22Rv1 (cell line): ENCODE measurements around the gene AGER.

Source experiments
- ZFX ChIP-seq: fragments of 450-650 bp; IDR thresholded peaks from 2 replicates; pipeline ENCODE4 v1.6.1; 2017; ENCODE audit warnings: antibody characterized with exemption, borderline replicate concordance
- TF ChIP-seq, protein P1 (sequence below): fragments of 450-650 bp; IDR thresholded peaks from 2 replicates; pipeline ENCODE4 v1.5.1; 2017; ENCODE audit warnings: mild to moderate bottlenecking

DNA sequence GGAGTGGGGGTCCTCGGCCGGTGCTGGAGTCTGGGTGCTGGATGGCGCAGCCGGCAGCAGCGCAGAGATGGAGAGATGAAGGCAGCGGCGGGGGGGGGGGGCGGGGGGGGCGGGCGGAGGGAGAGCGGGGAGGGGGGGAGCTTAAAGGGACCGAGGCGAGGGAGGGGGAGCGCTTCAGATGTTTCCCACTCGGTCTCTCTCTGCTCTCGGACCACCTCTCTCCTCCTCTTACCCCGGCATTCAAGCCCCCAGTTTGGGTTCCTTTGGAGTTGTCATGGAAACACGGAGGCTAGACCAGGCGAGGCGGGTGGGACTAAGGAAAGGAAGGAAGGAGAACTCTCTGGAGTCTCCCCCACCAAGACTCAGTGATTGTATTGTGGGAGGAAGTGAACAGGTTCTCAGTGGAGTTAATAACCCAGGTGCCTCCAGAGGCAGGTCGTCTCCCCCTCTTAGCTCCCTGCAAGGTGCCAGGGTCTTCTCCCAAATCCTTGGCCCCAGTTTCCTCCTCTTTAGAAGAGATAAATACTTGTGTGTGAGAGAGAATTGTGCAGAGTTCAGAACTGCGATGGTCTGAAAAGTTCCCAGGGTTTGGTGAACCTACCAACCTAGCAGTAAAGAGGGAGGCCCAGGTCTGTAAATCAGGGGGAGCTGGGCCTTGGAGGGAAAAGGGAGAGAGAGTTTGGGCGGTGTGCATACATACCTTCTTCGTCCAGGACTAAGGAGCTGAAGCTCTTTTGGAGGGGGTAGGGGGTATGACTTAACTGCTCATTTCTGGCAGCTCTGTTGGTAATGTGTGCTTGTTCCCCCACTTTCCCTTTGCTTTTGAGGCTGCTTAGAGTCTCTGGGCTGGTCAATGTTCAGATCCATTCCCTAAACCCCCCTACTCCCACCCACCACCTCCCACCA is 31.9 kb downstream of the AGER start, which contains the start of gene PRRT1:
- TF ChIP-seq, protein P1, sequence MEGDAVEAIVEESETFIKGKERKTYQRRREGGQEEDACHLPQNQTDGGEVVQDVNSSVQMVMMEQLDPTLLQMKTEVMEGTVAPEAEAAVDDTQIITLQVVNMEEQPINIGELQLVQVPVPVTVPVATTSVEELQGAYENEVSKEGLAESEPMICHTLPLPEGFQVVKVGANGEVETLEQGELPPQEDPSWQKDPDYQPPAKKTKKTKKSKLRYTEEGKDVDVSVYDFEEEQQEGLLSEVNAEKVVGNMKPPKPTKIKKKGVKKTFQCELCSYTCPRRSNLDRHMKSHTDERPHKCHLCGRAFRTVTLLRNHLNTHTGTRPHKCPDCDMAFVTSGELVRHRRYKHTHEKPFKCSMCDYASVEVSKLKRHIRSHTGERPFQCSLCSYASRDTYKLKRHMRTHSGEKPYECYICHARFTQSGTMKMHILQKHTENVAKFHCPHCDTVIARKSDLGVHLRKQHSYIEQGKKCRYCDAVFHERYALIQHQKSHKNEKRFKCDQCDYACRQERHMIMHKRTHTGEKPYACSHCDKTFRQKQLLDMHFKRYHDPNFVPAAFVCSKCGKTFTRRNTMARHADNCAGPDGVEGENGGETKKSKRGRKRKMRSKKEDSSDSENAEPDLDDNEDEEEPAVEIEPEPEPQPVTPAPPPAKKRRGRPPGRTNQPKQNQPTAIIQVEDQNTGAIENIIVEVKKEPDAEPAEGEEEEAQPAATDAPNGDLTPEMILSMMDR, result no peak
- TF ChIP-seq ZFX, result no peak
